SH-SY5Y (cell line): Measurements from ENCODE around the gene PLB1.

Source experiments
- GATA2 ChIP-seq: IDR thresholded peaks from 2 replicates; pipeline ENCODE4 v1.6.1; 2011; ENCODE audit warnings: mild to moderate bottlenecking, low read depth, low read length
- GATA3 ChIP-seq: IDR thresholded peaks from 2 replicates; pipeline ENCODE4 v1.6.1; 2011; ENCODE audit warnings: low read depth, mild to moderate bottlenecking, low read length, moderate library complexity

The PLB1 gene

GRCh38 chr2:28546242-28546641 is 50.4 kb downstream of the PLB1 start:
- TF ChIP-seq GATA2 (no peak), GATA3 (no peak)

GRCh38 chr2:28547223-28547860 is 51.5 kb downstream of the PLB1 start:
- no peak for TF ChIP-seq GATA2
- no peak for TF ChIP-seq GATA3

- TF ChIP-seq GATA2 (no peak), GATA3 (no peak)
These were observed 52.2 kb downstream of the PLB1 start for GRCh38 chr2:28547906-28548600.

GRCh38 chr2:28552045-28552823 is 56.4 kb downstream of the PLB1 start:
- no peak for TF ChIP-seq GATA3
- no peak for TF ChIP-seq GATA2

GRCh38 chr2:28556303-28556702 is 60.4 kb downstream of the PLB1 start:
- no peak for TF ChIP-seq GATA3
- no peak for TF ChIP-seq GATA2

- TF ChIP-seq GATA3, result no peak
- no peak for TF ChIP-seq GATA2
These were observed 61.7 kb downstream of the PLB1 start for GRCh38 chr2:28557389-28558131.

DNA sequence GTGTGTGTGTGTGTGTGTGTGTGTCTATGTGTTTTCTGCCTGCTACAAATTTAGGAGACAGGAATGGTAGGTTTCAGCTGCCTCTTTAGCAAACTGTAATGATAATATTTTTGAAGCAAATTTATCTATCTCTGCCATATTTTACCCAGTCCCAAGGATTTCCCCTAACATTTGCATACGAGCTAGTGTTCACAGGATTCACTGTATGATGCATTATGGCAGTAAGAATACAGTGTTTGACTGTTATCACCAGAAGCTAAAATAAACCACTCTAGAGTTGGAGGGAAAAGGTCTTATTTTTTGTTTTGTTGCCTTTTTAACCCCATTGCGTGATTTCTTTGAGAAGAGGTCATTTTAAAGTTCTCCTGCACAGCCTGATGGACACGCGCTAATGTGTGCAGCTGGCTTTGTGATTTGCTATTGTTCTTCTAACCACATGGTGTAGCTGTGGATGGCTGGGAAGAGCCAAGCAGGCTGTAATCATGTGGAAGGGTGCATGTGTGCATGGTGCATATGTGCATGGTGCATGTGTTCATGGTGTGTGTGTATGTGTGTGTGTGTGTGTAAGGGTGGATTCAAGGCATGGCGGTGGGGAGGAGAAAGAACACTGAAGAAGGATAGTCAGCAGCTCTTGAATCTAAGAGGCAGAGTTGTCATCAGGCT is 62.4 kb downstream of the PLB1 start:
- TF ChIP-seq GATA2, result no peak
- no peak for TF ChIP-seq GATA3

GRCh38 chr2:28558918-28559317 is 63.1 kb downstream of the PLB1 start:
- TF ChIP-seq GATA2 (no peak), GATA3 (no peak)

GRCh38 chr2:28563869-28564268 is 68.0 kb downstream of the PLB1 start:
- TF ChIP-seq GATA2 (no peak), GATA3 (no peak)

GRCh38 chr2:28564346-28564745 is 68.5 kb downstream of the PLB1 start:
- TF ChIP-seq GATA2 (no peak), GATA3 (no peak)

DNA sequence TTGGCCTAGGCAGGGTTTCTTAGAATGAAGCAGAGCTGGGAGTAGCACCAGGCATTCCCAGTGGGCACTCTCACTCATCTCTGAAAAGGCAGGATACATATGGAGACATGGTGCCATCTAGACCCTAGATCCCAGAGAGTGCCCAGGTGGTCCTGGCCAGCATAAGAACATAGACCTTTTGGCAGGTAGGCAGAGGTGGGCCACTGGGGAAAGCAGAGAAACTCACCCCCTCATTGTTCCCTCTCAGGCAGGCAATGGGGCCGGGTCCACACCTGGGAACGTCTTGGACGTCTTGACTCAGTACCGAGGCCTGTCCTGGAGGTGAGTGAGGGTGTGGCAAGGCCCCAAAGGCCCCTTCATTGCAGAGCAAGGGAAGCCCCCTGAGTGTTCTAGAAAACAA is 69.2 kb downstream of the PLB1 start:
- TF ChIP-seq GATA3 (no peak), GATA2 (no peak)

DNA sequence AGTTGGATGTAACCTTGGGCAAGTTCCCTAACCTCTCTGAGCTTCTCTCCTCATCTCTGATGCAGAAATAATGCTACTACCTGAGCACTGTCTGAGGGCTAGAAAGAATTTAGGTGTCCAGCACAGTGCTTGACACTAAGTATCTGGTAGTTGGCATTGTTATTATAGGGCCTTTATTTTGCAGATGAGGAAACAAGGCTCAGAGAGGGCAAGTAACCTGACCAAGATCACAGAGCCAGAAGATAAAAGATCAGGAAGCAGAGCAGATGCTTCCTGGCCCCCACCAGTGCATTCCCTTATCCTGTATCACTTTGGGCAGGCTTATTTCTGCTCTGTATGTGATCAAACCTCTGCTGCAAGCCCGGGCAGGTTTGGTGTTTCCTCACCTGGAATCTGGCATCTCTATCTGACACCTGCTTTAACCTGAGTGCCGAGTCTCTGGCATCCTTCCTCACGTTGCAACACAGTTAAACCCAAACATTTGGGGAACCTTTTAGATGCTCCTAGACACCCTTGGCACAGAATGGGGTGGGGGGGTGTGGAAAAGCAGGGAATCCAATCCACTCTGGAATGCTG is 69.9 kb downstream of the PLB1 start:
- TF ChIP-seq GATA2 (no peak), GATA3 (no peak)

- TF ChIP-seq GATA3 (no peak), GATA2 (no peak)
These were observed 70.7 kb downstream of the PLB1 start for GRCh38 chr2:28566521-28567041.
